ENCODE measurements around the gene TUBGCP4.
"Not testable (repeated sequence)": the region's sequence is repeated elsewhere in the genome, so short reads cannot be mapped to it uniquely, and the experiment has no call there.

DNA sequence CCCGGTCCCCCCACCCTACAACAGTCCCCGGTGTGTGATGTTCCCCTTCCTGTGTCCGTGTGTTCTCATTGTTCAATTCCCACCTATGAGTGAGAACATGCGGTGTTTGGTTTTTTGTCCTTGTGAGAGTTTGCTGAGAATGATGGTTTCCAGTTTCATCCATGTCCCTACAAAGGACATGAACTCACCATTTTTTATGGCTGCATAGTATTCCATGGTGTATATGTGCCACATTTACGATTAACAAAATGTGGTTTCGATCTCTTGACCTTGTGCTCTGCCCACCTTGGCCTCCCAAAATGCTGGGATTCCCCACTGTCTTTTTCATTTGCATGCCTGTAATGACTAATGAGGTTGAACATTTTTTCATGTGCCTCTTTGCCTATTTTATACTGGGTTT, 22.7 kb downstream of the TUBGCP4 start:
- TF ChIP-seq, protein P1, sequence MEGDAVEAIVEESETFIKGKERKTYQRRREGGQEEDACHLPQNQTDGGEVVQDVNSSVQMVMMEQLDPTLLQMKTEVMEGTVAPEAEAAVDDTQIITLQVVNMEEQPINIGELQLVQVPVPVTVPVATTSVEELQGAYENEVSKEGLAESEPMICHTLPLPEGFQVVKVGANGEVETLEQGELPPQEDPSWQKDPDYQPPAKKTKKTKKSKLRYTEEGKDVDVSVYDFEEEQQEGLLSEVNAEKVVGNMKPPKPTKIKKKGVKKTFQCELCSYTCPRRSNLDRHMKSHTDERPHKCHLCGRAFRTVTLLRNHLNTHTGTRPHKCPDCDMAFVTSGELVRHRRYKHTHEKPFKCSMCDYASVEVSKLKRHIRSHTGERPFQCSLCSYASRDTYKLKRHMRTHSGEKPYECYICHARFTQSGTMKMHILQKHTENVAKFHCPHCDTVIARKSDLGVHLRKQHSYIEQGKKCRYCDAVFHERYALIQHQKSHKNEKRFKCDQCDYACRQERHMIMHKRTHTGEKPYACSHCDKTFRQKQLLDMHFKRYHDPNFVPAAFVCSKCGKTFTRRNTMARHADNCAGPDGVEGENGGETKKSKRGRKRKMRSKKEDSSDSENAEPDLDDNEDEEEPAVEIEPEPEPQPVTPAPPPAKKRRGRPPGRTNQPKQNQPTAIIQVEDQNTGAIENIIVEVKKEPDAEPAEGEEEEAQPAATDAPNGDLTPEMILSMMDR (conservative IDR thresholded peaks at IDR 0.05; ENCODE audit: low read depth, low read length): not testable (repeated sequence)
- TF ChIP-seq EZH2 (IDR thresholded peaks at IDR 0.05; ENCODE audit: borderline replicate concordance, low read depth, low read length, poor library complexity, severe bottlenecking): not testable (repeated sequence)

Data from A673 (cell line).